Osteoblast (primary cell): ENCODE measurements around the gene KCND3. TPM values are rescaled to one million over a fixed set of nuclear protein-coding genes. Genes with fewer than 3 reads are reported as not detected.

Source experiments
- DNase-seq: peaks from one replicate; pipeline ENCODE4 v3.0.0; 2011; ENCODE audit warnings: low spot score, mixed read lengths; ENCODE audit not compliant: insufficient read length; ENCODE audit errors: missing footprints
- H2AFZ ChIP-seq: 2 replicates; pipeline ENCODE4 v1.6.0; 2011; ENCODE audit warnings: mild to moderate bottlenecking, low read length
- H3K27ac ChIP-seq: 2 replicates; pipeline ENCODE4 v1.5.1; 2011; ENCODE audit warnings: mild to moderate bottlenecking, low read depth, low read length, moderate library complexity
- H3K27me3 ChIP-seq: 2 replicates; pipeline ENCODE4 v1.6.0; 2012; ENCODE audit warnings: mild to moderate bottlenecking, control low read depth, inconsistent platforms, low read length, moderate library complexity; ENCODE audit not compliant: insufficient read depth
- H3K36me3 ChIP-seq: 2 replicates; pipeline ENCODE4 v1.5.1; 2011; ENCODE audit warnings: mild to moderate bottlenecking, low read length, control low read depth, moderate library complexity; ENCODE audit not compliant: insufficient read depth
- H3K4me1 ChIP-seq: 2 replicates; pipeline ENCODE4 v1.5.1; 2011; ENCODE audit warnings: mild to moderate bottlenecking, low read length, control low read depth, moderate library complexity; ENCODE audit not compliant: insufficient read depth
- H3K4me2 ChIP-seq: 2 replicates; pipeline ENCODE4 v1.6.0; 2011; ENCODE audit warnings: mild to moderate bottlenecking, low read length; ENCODE audit not compliant: insufficient read depth
- H3K4me3 ChIP-seq: fragments of 200-600 bp; sonication (generic); 3 replicates; pipeline ENCODE4 v1.5.1; 2012; ENCODE audit warnings: mild to moderate bottlenecking, low read length, inconsistent platforms; ENCODE audit not compliant: insufficient read depth
- H3K79me2 ChIP-seq: 2 replicates; pipeline ENCODE4 v1.6.0; 2012; ENCODE audit warnings: mild to moderate bottlenecking, low read length, control low read depth, inconsistent platforms; ENCODE audit not compliant: insufficient read depth
- H3K9me3 ChIP-seq: 2 replicates; pipeline ENCODE4 v1.5.1; 2011; ENCODE audit warnings: low read depth, low read length, control low read depth
- H4K20me1 ChIP-seq: 2 replicates; pipeline ENCODE4 v1.6.0; 2012; ENCODE audit warnings: mild to moderate bottlenecking, low read length, control low read depth; ENCODE audit not compliant: insufficient read depth
- total RNA-seq: library from RNA; depleted of rRNA; stranded (reverse); fragments of >200 nt; gene quantifications from 2 replicates; pipeline ENCODE4 v1.2.3, GENCODE V29; 2012
- TF ChIP-seq, protein P1 (sequence below): IDR thresholded peaks from 2 replicates; pipeline ENCODE4 v1.5.1; 2011; ENCODE audit warnings: mild to moderate bottlenecking, low read depth, low read length, moderate library complexity; ENCODE audit errors: extremely low read depth

Gene KCND3
- total RNA-seq, 1 donor, result 3.6 TPM

DNA sequence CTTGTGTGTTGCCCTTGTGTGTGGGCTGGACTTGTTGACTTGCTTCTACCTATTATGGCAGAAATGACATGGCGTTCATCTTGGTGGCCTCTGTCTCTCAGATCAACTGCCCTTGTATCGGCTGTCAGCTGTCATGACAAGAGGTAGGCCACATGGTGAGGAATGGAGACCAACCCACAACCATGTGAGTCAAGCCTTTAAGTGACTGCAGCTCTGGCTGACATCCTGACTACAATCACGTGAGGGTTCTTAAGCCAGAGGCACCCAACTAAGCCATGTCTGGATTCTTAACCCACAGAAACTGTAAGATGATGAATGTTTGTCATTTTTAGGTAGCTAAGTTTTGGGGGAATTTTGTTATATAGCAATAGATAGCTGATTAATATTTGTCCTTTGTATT, 82.1 kb downstream of the KCND3 start:
- H3K4me1 ChIP-seq, result no peaks in the 10 kb centered on the region
- no peak overlapping the region for H3K27ac ChIP-seq
- DNase-seq, result no peak
- H3K4me3 ChIP-seq, result no peak overlapping the region
- no peaks in the 10 kb centered on the region for H3K79me2 ChIP-seq
- no peaks in the 10 kb centered on the region for H4K20me1 ChIP-seq
- H3K36me3 ChIP-seq, result no peaks in the 10 kb centered on the region
- TF ChIP-seq, protein P1, sequence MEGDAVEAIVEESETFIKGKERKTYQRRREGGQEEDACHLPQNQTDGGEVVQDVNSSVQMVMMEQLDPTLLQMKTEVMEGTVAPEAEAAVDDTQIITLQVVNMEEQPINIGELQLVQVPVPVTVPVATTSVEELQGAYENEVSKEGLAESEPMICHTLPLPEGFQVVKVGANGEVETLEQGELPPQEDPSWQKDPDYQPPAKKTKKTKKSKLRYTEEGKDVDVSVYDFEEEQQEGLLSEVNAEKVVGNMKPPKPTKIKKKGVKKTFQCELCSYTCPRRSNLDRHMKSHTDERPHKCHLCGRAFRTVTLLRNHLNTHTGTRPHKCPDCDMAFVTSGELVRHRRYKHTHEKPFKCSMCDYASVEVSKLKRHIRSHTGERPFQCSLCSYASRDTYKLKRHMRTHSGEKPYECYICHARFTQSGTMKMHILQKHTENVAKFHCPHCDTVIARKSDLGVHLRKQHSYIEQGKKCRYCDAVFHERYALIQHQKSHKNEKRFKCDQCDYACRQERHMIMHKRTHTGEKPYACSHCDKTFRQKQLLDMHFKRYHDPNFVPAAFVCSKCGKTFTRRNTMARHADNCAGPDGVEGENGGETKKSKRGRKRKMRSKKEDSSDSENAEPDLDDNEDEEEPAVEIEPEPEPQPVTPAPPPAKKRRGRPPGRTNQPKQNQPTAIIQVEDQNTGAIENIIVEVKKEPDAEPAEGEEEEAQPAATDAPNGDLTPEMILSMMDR, result no peak
- H3K27me3 ChIP-seq, result no peaks in the 10 kb centered on the region
- H3K4me2 ChIP-seq, result no peak overlapping the region
- H3K9me3 ChIP-seq, result no peaks in the 10 kb centered on the region
- H2AFZ ChIP-seq, result no peak overlapping the region

DNA sequence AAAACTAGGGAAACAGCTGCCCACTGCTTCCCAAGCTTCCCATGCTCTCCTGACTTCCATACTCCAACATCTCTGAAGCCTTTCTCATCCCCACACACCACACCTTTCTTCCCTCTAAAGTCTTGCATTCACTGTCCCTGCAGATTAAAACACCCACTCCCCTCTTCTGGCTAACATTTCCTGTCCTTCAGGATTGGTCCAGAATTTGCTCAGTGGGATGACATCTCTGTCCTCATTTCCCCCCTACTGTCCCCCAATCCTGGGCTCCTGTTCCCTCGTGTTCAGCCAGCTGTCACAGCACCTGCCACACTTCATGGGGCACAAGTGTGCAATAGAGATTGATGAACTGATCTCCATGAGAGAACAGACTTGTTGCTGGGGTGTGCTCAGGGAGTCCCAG, 82.7 kb downstream of the KCND3 start:
- Histone ChIP-seq H3K4me1 (no peaks in the 10 kb centered on the region), H3K79me2 (no peaks in the 10 kb centered on the region), H3K4me3 (no peak overlapping the region), H3K36me3 (no peaks in the 10 kb centered on the region), H4K20me1 (no peaks in the 10 kb centered on the region), H3K4me2 (no peak overlapping the region), H3K9me3 (no peaks in the 10 kb centered on the region), H3K27me3 (no peaks in the 10 kb centered on the region), H2AFZ (no peak overlapping the region), H3K27ac (no peak overlapping the region)
- TF ChIP-seq, protein P1, result no peak
- DNase-seq, result no peak

DNA sequence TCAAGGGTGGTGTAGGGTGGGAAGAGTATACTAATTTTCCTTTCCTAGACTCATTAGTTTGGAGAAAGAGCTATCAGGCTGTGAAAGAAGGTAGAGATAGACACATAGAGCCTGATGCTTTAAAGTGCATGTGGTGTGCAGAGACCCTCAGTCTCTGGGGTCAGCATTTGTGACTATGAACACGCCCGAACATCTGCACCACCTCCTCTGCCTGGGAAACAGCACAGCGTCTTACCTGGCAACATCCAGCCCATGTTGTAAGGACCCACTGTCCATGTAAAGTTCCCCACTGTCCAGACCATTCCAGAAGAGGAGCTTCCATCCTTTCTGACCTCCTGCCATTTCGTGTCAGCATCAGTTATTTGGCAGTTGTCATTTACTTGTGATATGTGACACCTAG, 83.4 kb downstream of the KCND3 start:
- H2AFZ ChIP-seq, result no peak overlapping the region
- no peak overlapping the region for H3K4me2 ChIP-seq
- TF ChIP-seq, protein P1, result no peak
- H3K4me1 ChIP-seq, result no peaks in the 10 kb centered on the region
- no peak overlapping the region for H3K4me3 ChIP-seq
- H3K27ac ChIP-seq, result no peak overlapping the region
- no peaks in the 10 kb centered on the region for H3K79me2 ChIP-seq
- no peaks in the 10 kb centered on the region for H3K27me3 ChIP-seq
- DNase-seq, result no peak
- H3K9me3 ChIP-seq, result no peaks in the 10 kb centered on the region
- no peaks in the 10 kb centered on the region for H4K20me1 ChIP-seq
- H3K36me3 ChIP-seq, result no peaks in the 10 kb centered on the region

DNA sequence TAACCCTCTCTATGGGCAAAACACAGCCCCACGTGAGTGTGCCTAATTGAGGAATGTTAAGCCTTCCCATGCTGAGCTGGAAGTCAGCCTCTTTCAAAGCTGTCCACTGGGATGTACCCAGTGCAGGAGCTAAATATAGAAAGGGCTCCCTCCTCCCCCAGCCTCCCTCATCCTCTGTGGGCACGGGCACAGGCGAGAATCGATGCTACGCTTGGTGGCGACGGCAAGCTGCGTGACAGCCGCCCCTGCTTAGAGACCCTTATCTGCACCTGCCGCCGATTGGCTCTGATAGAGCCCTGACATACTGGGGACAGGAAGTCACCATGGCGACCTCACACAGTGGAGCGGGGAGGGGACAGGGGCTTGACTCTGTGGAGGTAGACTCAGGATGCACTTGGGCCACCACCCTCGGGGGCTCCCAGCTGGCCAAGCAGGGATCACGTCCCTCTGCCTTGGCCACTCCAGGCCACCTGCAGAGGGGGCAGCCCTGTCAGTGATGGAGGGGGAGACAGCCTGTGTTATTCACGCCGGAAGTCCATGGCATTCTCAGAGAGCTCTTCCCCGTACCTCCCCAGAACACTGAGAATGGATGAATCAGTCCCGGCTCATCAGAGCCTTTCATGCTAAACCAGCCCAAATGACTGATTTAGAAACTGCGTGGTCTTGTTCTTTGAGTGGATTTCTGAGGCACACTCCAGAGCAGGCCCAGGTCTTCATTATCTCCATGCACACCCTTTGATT, 84.8 kb downstream of the KCND3 start:
- TF ChIP-seq, protein P1, result no peak
- H3K36me3 ChIP-seq, result no peaks in the 10 kb centered on the region
- H3K4me3 ChIP-seq, result no peak overlapping the region
- H3K9me3 ChIP-seq, result no peaks in the 10 kb centered on the region
- no peak overlapping the region for H2AFZ ChIP-seq
- no peaks in the 10 kb centered on the region for H4K20me1 ChIP-seq
- no peaks in the 10 kb centered on the region for H3K4me1 ChIP-seq
- no peak overlapping the region for H3K4me2 ChIP-seq
- no peaks in the 10 kb centered on the region for H3K27me3 ChIP-seq
- no peaks in the 10 kb centered on the region for H3K79me2 ChIP-seq
- no peak overlapping the region for H3K27ac ChIP-seq
- DNase-seq, result no peak
